Stomach (tissue), 9 donors: ENCODE data around the gene PAQR7. TPM values are rescaled to one million over a fixed set of nuclear protein-coding genes. Genes with fewer than 3 reads are reported as not detected.
A peak's percentile ranks its signal among the peaks of the same experiment; 100 is the strongest.

ENCODE experiments used
- DNase-seq, 2 donors: peaks; one replicate each; pipeline versions ENCODE4 v3.0.0 to v3.0.0-alpha.2; 2013 to 2019
- H3K27ac ChIP-seq, 5 donors: fragments of 200-600 bp in 4 of 5; sonication (generic) in 4 of 5; one replicate each; pipeline ENCODE4 v1.5.1; 2013 to 2019; ENCODE audit warnings: mild to moderate bottlenecking in 1 of 5, moderate library complexity in 1 of 5
- H3K27me3 ChIP-seq, 3 donors: fragments of 200-600 bp; sonication (generic); one replicate each; pipeline ENCODE4 v1.5.1; 2017 to 2019; ENCODE audit warnings: mixed run types in 1 of 3
- H3K36me3 ChIP-seq, 4 donors: fragments of 200-600 bp; sonication (generic); 1 replicate in 3 of 4; 2 replicates in 1 of 4; pipeline ENCODE4 v1.5.1; 2016 to 2019
- H3K4me1 ChIP-seq, 4 donors: fragments of 200-600 bp; sonication (generic); one replicate each; pipeline ENCODE4 v1.5.1; 2016 to 2019
- H3K4me3 ChIP-seq, 4 donors: fragments of 200-600 bp; sonication (generic) in 3 of 4; one replicate each; pipeline ENCODE4 v1.5.1; 2016 to 2019; ENCODE audit warnings: mild to moderate bottlenecking in 1 of 4
- H3K9me3 ChIP-seq, 4 donors: fragments of 200-600 bp; sonication (generic); one replicate each; pipeline ENCODE4 v1.5.1; 2016 to 2019
- CTCF ChIP-seq, 7 experiments: fragments of 450-650 bp in 4 of 7; fragments of 200-600 bp in 3 of 7; sonication (generic) in 3 of 7; IDR thresholded peaks; one replicate each; pipeline ENCODE4 v1.5.1; 2016 to 2019; ENCODE audit warnings: antibody characterized with exemption in 7 of 7, control low read depth in 2 of 7, mild to moderate bottlenecking in 1 of 7
- EP300 ChIP-seq: sonication (generic); formaldehyde crosslinking; IDR thresholded peaks from one replicate; pipeline ENCODE4 v1.6.1; 2017; ENCODE audit warnings: antibody characterized with exemption
- POLR2A ChIP-seq, 4 donors: fragments of 450-650 bp; IDR thresholded peaks; one replicate each; pipeline ENCODE4 v1.6.1; 2016; ENCODE audit warnings: antibody characterized with exemption in 4 of 4, control low read depth in 2 of 4, mild to moderate bottlenecking in 1 of 4, moderate library complexity in 1 of 4
- POLR2AphosphoS5 ChIP-seq, 3 donors: sonication (generic); formaldehyde crosslinking; IDR thresholded peaks; one replicate each; pipeline ENCODE4 v1.6.1; 2016; ENCODE audit warnings: antibody characterized with exemption in 3 of 3
- WGBS, 5 donors: extraction: QIAGEN DNeasy Blood & Tissue Kit in 3 of 5; methylation state at CpG; one replicate each; pipeline versions ENCODE4 v1.1.5 to v1.1.7; 2013 to 2018; 5-methylcytosine and 5-hydroxymethylcytosine counted together
- intact Hi-C: fragments of 100-400 bp; cut with DNase I; formaldehyde crosslinking; loops from one replicate; pipeline ENCODE4 v1.15.1; 2023; ENCODE audit warnings: low total_unique reads
- polyA plus RNA-seq, 3 donors: library from polyadenylated mRNA; stranded (reverse); fragments of 200-250 nt; gene quantifications; one replicate each; pipeline ENCODE4 v1.2.3, GENCODE V29; 2013
- total RNA-seq, 5 donors: library from RNA; depleted of rRNA; stranded (reverse); fragments of >200 nt; gene quantifications; one replicate each; pipeline versions ENCODE4 v1.1.0 to v1.2.3, GENCODE V29; 2014 to 2016
- donor health status: healthy with polysubstance abuse.
- donor health status: Bipolar disorder and iron deficiency.
- donor health status: healthy.

Gene PAQR7
- total and polyA plus RNA-seq, 8 donors: 1.8 to 10.5 (median 5.4) TPM

- TF ChIP-seq POLR2AphosphoS5 (IDR thresholded peaks at IDR 0.05): no peak
- no peak for TF ChIP-seq EP300
- TF ChIP-seq POLR2A (IDR thresholded peaks at IDR 0.05): no peak
- no peak for TF ChIP-seq CTCF (IDR thresholded peaks at IDR 0.05)
- intact Hi-C loops: no loop called here
- Histone ChIP-seq H3K4me1 (peaks cover 60 to 80% (median 69%) of the 10 kb centered on the region in 4 donors), H3K4me3 (no peak overlapping the region), H3K27me3 (no peaks in the 10 kb centered on the region), H3K36me3 (peaks cover 0 to 14% (median 3%) of the 10 kb centered on the region in 4 donors), H3K9me3 (no peaks in the 10 kb centered on the region), H3K27ac (peak overlapping the region; percentile 22 to 55 (median 39))
- DNase-seq: no peak
- WGBS, 5 donors: 47 to 66% (median 59%) methylated on average over 2 of the region's 2 CpGs
These were observed 2.8 kb downstream of the PAQR7 start for GRCh38 chr1:25872713-25873112.

- peak in 1 of 2 donors; percentile 67 for DNase-seq
- H3K9me3 ChIP-seq: no peaks in the 10 kb centered on the region
- H3K27ac ChIP-seq: peak overlapping the region; percentile 22 to 56 (median 39)
- WGBS, 5 donors: 55 to 66% (median 63%) methylated on average over 9 of the region's 9 CpGs
- intact Hi-C loops: no loop called here
- TF ChIP-seq CTCF (IDR thresholded peaks at IDR 0.05): no peak
- no peak for TF ChIP-seq POLR2AphosphoS5 (IDR thresholded peaks at IDR 0.05)
- TF ChIP-seq EP300: no peak
- TF ChIP-seq POLR2A (IDR thresholded peaks at IDR 0.05): no peak
- H3K36me3 ChIP-seq: peaks cover 0 to 14% (median 3%) of the 10 kb centered on the region in 4 donors
- peaks cover 64 to 87% (median 73%) of the 10 kb centered on the region in 4 donors for H3K4me1 ChIP-seq
- no peaks in the 10 kb centered on the region for H3K27me3 ChIP-seq
- H3K4me3 ChIP-seq: no peak overlapping the region
These were observed 3.6 kb downstream of the PAQR7 start for GRCh38 chr1:25871704-25872494.

DNA sequence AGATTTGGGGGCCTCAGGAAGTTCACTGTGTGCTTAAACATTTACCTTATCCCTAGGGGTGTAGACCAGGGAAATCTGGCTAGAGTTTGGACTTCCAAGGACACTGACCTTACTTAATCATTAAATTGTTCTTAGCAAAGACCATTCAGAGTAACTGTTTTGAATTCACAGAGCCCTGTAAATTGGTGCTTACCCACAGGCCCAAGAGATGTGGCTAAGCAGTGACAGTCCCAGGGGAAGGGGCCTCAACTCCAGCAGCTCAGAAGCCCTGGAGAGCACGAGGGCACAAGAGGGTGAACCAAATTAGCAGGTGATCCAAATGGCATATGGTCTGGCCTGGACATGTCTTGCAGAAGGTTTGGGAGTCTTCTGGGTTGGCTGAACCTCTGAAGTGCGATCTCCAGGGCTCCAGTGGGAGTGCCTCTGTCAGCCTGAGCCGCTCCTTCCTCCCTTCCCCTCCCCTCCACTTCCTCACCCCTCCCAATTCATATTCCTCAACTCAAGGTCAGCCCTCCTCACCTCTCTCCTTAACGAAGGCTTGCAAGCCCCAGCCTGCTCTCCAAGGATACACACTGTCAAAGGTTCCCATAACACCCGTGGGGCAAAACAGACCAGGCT, 4.3 kb downstream of the PAQR7 start:
- 20 to 28% (median 26%) methylated on average over 5 of the region's 5 CpGs for WGBS, 5 donors
- Histone ChIP-seq H3K27me3 (no peaks in the 10 kb centered on the region), H3K36me3 (peaks cover 0 to 14% (median 3%) of the 10 kb centered on the region in 4 donors), H3K4me1 (peaks cover 67 to 89% (median 74%) of the 10 kb centered on the region in 4 donors), H3K9me3 (no peaks in the 10 kb centered on the region), H3K27ac (peak overlapping the region; percentile 22 to 56 (median 43)), H3K4me3 (no peak overlapping the region)
- peak in 1 of 2 donors; percentile 60 for DNase-seq
- intact Hi-C loops: no loop called here
- TF ChIP-seq CTCF (IDR thresholded peaks at IDR 0.05) (no peak), POLR2A (IDR thresholded peaks at IDR 0.05) (no peak), EP300 (no peak), POLR2AphosphoS5 (IDR thresholded peaks at IDR 0.05) (no peak)

- DNase-seq: no peak
- intact Hi-C loops: no loop called here
- peaks cover 64 to 83% (median 69%) of the 10 kb centered on the region in 4 donors for H3K4me1 ChIP-seq
- H3K9me3 ChIP-seq: no peaks in the 10 kb centered on the region
- H3K27me3 ChIP-seq: no peaks in the 10 kb centered on the region
- peaks cover 0 to 14% (median 3%) of the 10 kb centered on the region in 4 donors for H3K36me3 ChIP-seq
- H3K27ac ChIP-seq: peak overlapping the region in 4 of 5 donors; percentile 22 to 56 (median 46)
- WGBS, 5 donors: 66 to 87% (median 76%) methylated on average over 1 of the region's 1 CpG
- no peak overlapping the region for H3K4me3 ChIP-seq
- TF ChIP-seq POLR2AphosphoS5 (IDR thresholded peaks at IDR 0.05): no peak
- no peak for TF ChIP-seq POLR2A (IDR thresholded peaks at IDR 0.05)
- TF ChIP-seq EP300: no peak
- TF ChIP-seq CTCF (IDR thresholded peaks at IDR 0.05): no peak
These were observed 4.9 kb downstream of the PAQR7 start for GRCh38 chr1:25870614-25871013.
